Pancreas (tissue), 10 donors: Measurements from ENCODE around the gene ZNF175. TPM values are rescaled to one million over a fixed set of nuclear protein-coding genes. Genes with fewer than 3 reads are reported as not detected.

Source experiments
- ATAC-seq, 4 donors: fragments of 200-7000 bp; cut with Tn5 transposase; one replicate each; pipeline versions ENCODE4 v1.8.0 to v1.9.1; 2020; ENCODE audit warnings: mild to moderate bottlenecking in 4 of 4, moderate library complexity in 4 of 4
- DNase-seq, 6 donors: peaks; one replicate each; pipeline ENCODE4 v3.0.0-alpha.2; 2020
- FAIRE-seq: peaks from 2 replicates; lab custom pipeline; 2012; peaks lifted over from hg19 to GRCh38; lab: Jason Lieb, UNC
- H3K27ac ChIP-seq, 4 donors: fragments of 200-600 bp; sonication (generic); 1 replicate in 3 of 4; 2 replicates in 1 of 4; pipeline versions ENCODE4 v1.5.0 to v1.8.0; 2020
- H3K27me3 ChIP-seq, 4 donors: fragments of 200-600 bp; one replicate each; pipeline ENCODE4 v1.8.0; 2021
- H3K36me3 ChIP-seq, 3 donors: fragments of 200-600 bp; sonication (generic) in 1 of 3; one replicate each; pipeline versions ENCODE4 v1.5.0 to v1.8.0; 2020 to 2021
- H3K4me1 ChIP-seq, 3 donors: fragments of 200-600 bp; one replicate each; pipeline ENCODE4 v1.8.0; 2021
- H3K4me3 ChIP-seq, 4 donors: fragments of 200-600 bp; sonication (generic) in 2 of 4; one replicate each; pipeline versions ENCODE4 v1.5.0 to v1.8.0; 2020 to 2021
- H3K9me3 ChIP-seq, 4 donors: fragments of 200-600 bp; one replicate each; pipeline ENCODE4 v1.8.0; 2021
- WGBS, 2 donors: extraction: QIAGEN DNeasy Blood & Tissue Kit; methylation state at CpG; one replicate each; pipeline ENCODE4 v1.1.7; 2013; 5-methylcytosine and 5-hydroxymethylcytosine counted together
- intact Hi-C, 3 donors: fragments of 100-400 bp; cut with DNase I; formaldehyde crosslinking; loops; one replicate each; pipeline versions ENCODE4 v1.11.1 to v1.14.2; 2022
- polyA plus RNA-seq, 2 donors: library from polyadenylated mRNA; stranded (reverse); fragments of 200-250 nt; gene quantifications; one replicate each; pipeline ENCODE4 v1.2.3, GENCODE V29; 2013
- total RNA-seq, 6 donors: library from RNA; stranded (reverse); fragmentation: NEBNext Ultra II Directional in 4 of 6; extraction: Animal tissue kit (Norgen Biotek cat#: 25700) in 4 of 6; gene quantifications; one replicate each; pipeline versions ENCODE4 v1.2.1 to v1.2.4, GENCODE V29; 2021 to 2023
- TF ChIP-seq, protein P1 (sequence below), 4 donors: fragments of 200-600 bp; sonication (generic) in 3 of 4; IDR thresholded peaks; one replicate each; pipeline versions ENCODE4 v1.5.0 to v1.8.0; 2021; ENCODE audit warnings: antibody characterized with exemption in 4 of 4
- donor health status: healthy with polysubstance abuse.
- donor health status: DM: no; HTN: no; CAD: no; lungs with moderate emphysema.
- donor health status: DM: no; HTN: no; CAD: no.
- donor health status: control.
- donor health status: control.
- donor health status: Bipolar disorder and iron deficiency.
- donor health status: DM: yes; HTN: yes; CAD: no.
- donor health status: DM: no; HTN: no; CAD: no.
- donor health status: DM: no; HTN: no; CAD: no.
- donor health status: DM: yes; HTN: yes; CAD: no.

ZNF175 gene
- total and polyA plus RNA-seq, 8 donors: 2.0 to 8.0 (median 4.3) TPM

DNA sequence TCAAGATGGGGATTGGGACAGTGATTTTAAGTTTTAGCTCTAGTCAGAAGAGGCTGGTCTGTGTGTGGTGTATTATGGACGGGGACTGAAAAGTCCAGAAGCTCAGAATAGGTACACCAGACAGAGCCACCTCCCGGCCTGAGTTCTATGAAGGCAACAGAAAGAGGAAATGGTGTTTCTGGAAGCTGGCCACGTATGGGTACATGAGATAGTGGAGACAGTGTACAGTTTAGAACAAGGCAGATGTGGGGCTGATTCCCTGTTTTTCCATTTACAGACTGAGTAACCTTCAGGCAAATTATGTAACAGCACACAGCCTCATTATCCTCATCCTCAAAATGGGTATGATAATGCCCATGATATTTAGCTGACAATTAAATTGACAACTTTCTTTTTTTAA is 1.3 kb downstream of the ZNF175 start:
- FAIRE-seq (no peak), DNase-seq (no peak), ATAC-seq (no peak)
- Histone ChIP-seq H3K27me3 (peaks cover 0 to 6% (median 2%) of the 10 kb centered on the region in 4 donors), H3K4me1 (peaks cover 7 to 9% (median 8%) of the 10 kb centered on the region in 3 donors), H3K27ac (no peak overlapping the region), H3K4me3 (peak overlapping the region in 1 of 4 donors; percentile 61), H3K36me3 (no peaks in the 10 kb centered on the region), H3K9me3 (no peaks in the 10 kb centered on the region)
- 70 to 76% methylated on average over 3 of the region's 3 CpGs for WGBS, 2 donors
- TF ChIP-seq, protein P1, sequence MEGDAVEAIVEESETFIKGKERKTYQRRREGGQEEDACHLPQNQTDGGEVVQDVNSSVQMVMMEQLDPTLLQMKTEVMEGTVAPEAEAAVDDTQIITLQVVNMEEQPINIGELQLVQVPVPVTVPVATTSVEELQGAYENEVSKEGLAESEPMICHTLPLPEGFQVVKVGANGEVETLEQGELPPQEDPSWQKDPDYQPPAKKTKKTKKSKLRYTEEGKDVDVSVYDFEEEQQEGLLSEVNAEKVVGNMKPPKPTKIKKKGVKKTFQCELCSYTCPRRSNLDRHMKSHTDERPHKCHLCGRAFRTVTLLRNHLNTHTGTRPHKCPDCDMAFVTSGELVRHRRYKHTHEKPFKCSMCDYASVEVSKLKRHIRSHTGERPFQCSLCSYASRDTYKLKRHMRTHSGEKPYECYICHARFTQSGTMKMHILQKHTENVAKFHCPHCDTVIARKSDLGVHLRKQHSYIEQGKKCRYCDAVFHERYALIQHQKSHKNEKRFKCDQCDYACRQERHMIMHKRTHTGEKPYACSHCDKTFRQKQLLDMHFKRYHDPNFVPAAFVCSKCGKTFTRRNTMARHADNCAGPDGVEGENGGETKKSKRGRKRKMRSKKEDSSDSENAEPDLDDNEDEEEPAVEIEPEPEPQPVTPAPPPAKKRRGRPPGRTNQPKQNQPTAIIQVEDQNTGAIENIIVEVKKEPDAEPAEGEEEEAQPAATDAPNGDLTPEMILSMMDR (IDR thresholded peaks at IDR 0.05): no peak
- intact Hi-C loops: no loop called here

GRCh38 chr19:51572908-51573307 is 1.8 kb downstream of the ZNF175 start:
- Histone ChIP-seq H3K27me3 (peaks cover 0 to 6% (median 2%) of the 10 kb centered on the region in 4 donors), H3K4me1 (peaks cover 7 to 9% (median 8%) of the 10 kb centered on the region in 3 donors), H3K36me3 (no peaks in the 10 kb centered on the region), H3K27ac (no peak overlapping the region), H3K9me3 (no peaks in the 10 kb centered on the region), H3K4me3 (no peak overlapping the region)
- WGBS, 2 donors: 94 to 98% methylated on average over 4 of the region's 4 CpGs
- ATAC-seq (no peak), DNase-seq (no peak), FAIRE-seq (no peak)
- TF ChIP-seq, protein P1 (IDR thresholded peaks at IDR 0.05): no peak
- intact Hi-C loops: no loop called here

- 91 to 94% methylated on average over 3 of the region's 3 CpGs for WGBS, 2 donors
- TF ChIP-seq, protein P1 (IDR thresholded peaks at IDR 0.05): no peak
- Histone ChIP-seq H3K27ac (no peak overlapping the region), H3K4me3 (no peak overlapping the region), H3K36me3 (no peaks in the 10 kb centered on the region), H3K4me1 (peaks cover 7 to 9% (median 8%) of the 10 kb centered on the region in 3 donors), H3K27me3 (peaks cover 0 to 6% (median 2%) of the 10 kb centered on the region in 4 donors), H3K9me3 (no peaks in the 10 kb centered on the region)
- FAIRE-seq (no peak), ATAC-seq (no peak), DNase-seq (no peak)
- intact Hi-C loops: no loop called here
Measured at GRCh38 chr19:51573331-51573730, 2.2 kb downstream of the ZNF175 start.

- 92 to 95% methylated on average over 6 of the region's 6 CpGs for WGBS, 2 donors
- ATAC-seq (no peak), FAIRE-seq (no peak), DNase-seq (no peak)
- H3K4me3 ChIP-seq: no peak overlapping the region
- peaks cover 6 to 9% (median 6%) of the 10 kb centered on the region in 3 donors for H3K4me1 ChIP-seq
- no peaks in the 10 kb centered on the region for H3K9me3 ChIP-seq
- H3K36me3 ChIP-seq: peaks cover 0 to 7% (median 4%) of the 10 kb centered on the region in 3 donors
- H3K27me3 ChIP-seq: no peaks in the 10 kb centered on the region
- TF ChIP-seq, protein P1 (IDR thresholded peaks at IDR 0.05): no peak
- H3K27ac ChIP-seq: no peak overlapping the region
- intact Hi-C loops: no loop called here
Measured at GRCh38 chr19:51576850-51577249, 5.8 kb downstream of the ZNF175 start.

DNA sequence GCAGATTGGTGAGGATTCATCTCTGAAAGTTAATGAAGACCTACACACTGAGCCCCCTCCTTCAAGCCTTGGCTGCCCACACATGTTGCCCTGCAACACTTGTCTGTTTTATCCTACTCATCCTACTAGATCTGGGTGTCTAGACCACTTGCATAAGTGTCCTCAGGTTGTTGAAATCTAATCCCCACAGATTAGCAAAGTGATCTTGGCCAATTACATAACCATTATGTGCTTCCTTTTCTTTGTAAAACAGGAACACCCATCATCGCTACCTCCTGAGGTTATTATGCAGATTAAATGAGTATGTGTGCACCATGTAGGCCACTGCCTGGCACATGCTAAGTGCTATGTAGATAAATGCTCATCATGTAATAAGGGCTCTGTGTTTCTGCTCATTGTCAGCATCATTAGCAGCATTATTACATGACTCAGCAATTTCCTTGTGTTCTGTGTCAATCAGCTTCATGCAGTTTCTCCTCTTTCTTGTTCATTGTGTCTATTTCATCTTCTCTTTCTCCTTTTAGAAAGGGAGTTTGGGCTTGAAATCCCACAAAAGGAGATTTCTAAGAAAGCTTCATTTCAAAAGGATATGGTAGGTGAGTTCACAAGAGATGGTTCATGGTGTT is 15.1 kb downstream of the ZNF175 start:
- intact Hi-C loops: no loop called here
- Histone ChIP-seq H3K36me3 (peaks cover 4 to 32% (median 12%) of the 10 kb centered on the region in 3 donors), H3K4me3 (no peak overlapping the region), H3K9me3 (peaks cover 0 to 6% (median 0%) of the 10 kb centered on the region in 4 donors), H3K27ac (no peak overlapping the region), H3K4me1 (no peaks in the 10 kb centered on the region), H3K27me3 (no peaks in the 10 kb centered on the region)
- 97 to 98% methylated on average over 1 of the region's 1 CpG for WGBS, 2 donors
- no peak for FAIRE-seq
- TF ChIP-seq, protein P1 (IDR thresholded peaks at IDR 0.05): no peak
- ATAC-seq: no peak
- no peak for DNase-seq
